Measurements from ENCODE around the gene PEX19.
A peak's percentile ranks its signal among the peaks of the same experiment; 100 is the strongest.

The PEX19 gene

GRCh38 chr1:160256396-160257046, 28.4 kb downstream of the PEX19 start:
- Histone ChIP-seq H3K27ac (ENCODE audit: low read length) (no peak overlapping the region), H3K9me3 (ENCODE audit: control insufficient read depth in 2 of 2, low read length in 2 of 2) (no peaks in the 10 kb centered on the region), H3K4me1 (ENCODE audit: control insufficient read depth, insufficient read depth, low read length) (peaks cover 8% of the 10 kb centered on the region), H3K9ac (ENCODE audit: low read length in 2 of 2) (no peak overlapping the region), H3K27me3 (ENCODE audit: control insufficient read depth in 1 of 2, insufficient read depth in 2 of 2, low read length in 2 of 2) (no peaks in the 10 kb centered on the region), H3K36me3 (ENCODE audit: control insufficient read depth in 2 of 2, insufficient read depth in 2 of 2, low read length in 2 of 2) (peaks cover 0 to 2% of the 10 kb centered on the region in 2 donors), H3K4me3 (ENCODE audit: low read length in 2 of 2) (no peak overlapping the region)

GRCh38 chr1:160255781-160256300, 29.1 kb downstream of the PEX19 start:
- no peak overlapping the region for H3K9ac ChIP-seq (ENCODE audit: low read length in 2 of 2)
- H3K4me1 ChIP-seq (ENCODE audit: control insufficient read depth, insufficient read depth, low read length) = peaks cover 6% of the 10 kb centered on the region
- no peak overlapping the region for H3K4me3 ChIP-seq (ENCODE audit: low read length in 2 of 2)
- no peaks in the 10 kb centered on the region for H3K9me3 ChIP-seq (ENCODE audit: control insufficient read depth in 2 of 2, low read length in 2 of 2)
- H3K27me3 ChIP-seq (ENCODE audit: control insufficient read depth in 1 of 2, insufficient read depth in 2 of 2, low read length in 2 of 2) = no peaks in the 10 kb centered on the region
- no peak overlapping the region for H3K27ac ChIP-seq (ENCODE audit: low read length)
- H3K36me3 ChIP-seq (ENCODE audit: control insufficient read depth in 2 of 2, insufficient read depth in 2 of 2, low read length in 2 of 2) = peaks cover 0 to 2% of the 10 kb centered on the region in 2 donors

GRCh38 chr1:160251687-160252526, 33.0 kb downstream of the PEX19 start:
- Histone ChIP-seq H3K36me3 (ENCODE audit: control insufficient read depth in 2 of 2, insufficient read depth in 2 of 2, low read length in 2 of 2) (peaks cover 0 to 2% of the 10 kb centered on the region in 2 donors), H3K4me1 (ENCODE audit: control insufficient read depth, insufficient read depth, low read length) (peaks cover 10% of the 10 kb centered on the region), H3K27me3 (ENCODE audit: control insufficient read depth in 1 of 2, insufficient read depth in 2 of 2, low read length in 2 of 2) (no peaks in the 10 kb centered on the region), H3K4me3 (ENCODE audit: low read length in 2 of 2) (peak overlapping the region in 1 of 2 donors; percentile 1), H3K27ac (ENCODE audit: low read length) (peak overlapping the region; percentile 32), H3K9me3 (ENCODE audit: control insufficient read depth in 2 of 2, low read length in 2 of 2) (no peaks in the 10 kb centered on the region), H3K9ac (ENCODE audit: low read length in 2 of 2) (no peak overlapping the region)

- H3K36me3 ChIP-seq (ENCODE audit: control insufficient read depth in 2 of 2, insufficient read depth in 2 of 2, low read length in 2 of 2) = peaks cover 0 to 2% of the 10 kb centered on the region in 2 donors
- H3K27me3 ChIP-seq (ENCODE audit: control insufficient read depth in 1 of 2, insufficient read depth in 2 of 2, low read length in 2 of 2) = no peaks in the 10 kb centered on the region
- no peak overlapping the region for H3K4me3 ChIP-seq (ENCODE audit: low read length in 2 of 2)
- H3K4me1 ChIP-seq (ENCODE audit: control insufficient read depth, insufficient read depth, low read length) = peaks cover 10% of the 10 kb centered on the region
- no peak overlapping the region for H3K9ac ChIP-seq (ENCODE audit: low read length in 2 of 2)
- no peaks in the 10 kb centered on the region for H3K9me3 ChIP-seq (ENCODE audit: control insufficient read depth in 2 of 2, low read length in 2 of 2)
- peak overlapping the region; percentile 32 for H3K27ac ChIP-seq (ENCODE audit: low read length)
These were observed 33.9 kb downstream of the PEX19 start for GRCh38 chr1:160251011-160251410.

- H3K4me1 ChIP-seq (ENCODE audit: control insufficient read depth, insufficient read depth, low read length) = peaks cover 7% of the 10 kb centered on the region
- no peaks in the 10 kb centered on the region for H3K27me3 ChIP-seq (ENCODE audit: control insufficient read depth in 1 of 2, insufficient read depth in 2 of 2, low read length in 2 of 2)
- H3K9ac ChIP-seq (ENCODE audit: low read length in 2 of 2) = no peak overlapping the region
- no peak overlapping the region for H3K4me3 ChIP-seq (ENCODE audit: low read length in 2 of 2)
- no peak overlapping the region for H3K27ac ChIP-seq (ENCODE audit: low read length)
- H3K9me3 ChIP-seq (ENCODE audit: control insufficient read depth in 2 of 2, low read length in 2 of 2) = no peaks in the 10 kb centered on the region
- peaks cover 3 to 11% of the 10 kb centered on the region in 2 donors for H3K36me3 ChIP-seq (ENCODE audit: control insufficient read depth in 2 of 2, insufficient read depth in 2 of 2, low read length in 2 of 2)
These were observed 37.9 kb downstream of the PEX19 start for GRCh38 chr1:160247053-160247452.

- H3K4me1 ChIP-seq (ENCODE audit: control insufficient read depth, insufficient read depth, low read length) = peaks cover under 1% of the 10 kb centered on the region
- H3K4me3 ChIP-seq (ENCODE audit: low read length in 2 of 2) = no peak overlapping the region
- H3K9ac ChIP-seq (ENCODE audit: low read length in 2 of 2) = no peak overlapping the region
- H3K36me3 ChIP-seq (ENCODE audit: control insufficient read depth in 2 of 2, insufficient read depth in 2 of 2, low read length in 2 of 2) = peaks cover 6 to 11% of the 10 kb centered on the region in 2 donors
- H3K27ac ChIP-seq (ENCODE audit: low read length) = no peak overlapping the region
- H3K9me3 ChIP-seq (ENCODE audit: control insufficient read depth in 2 of 2, low read length in 2 of 2) = no peaks in the 10 kb centered on the region
- H3K27me3 ChIP-seq (ENCODE audit: control insufficient read depth in 1 of 2, insufficient read depth in 2 of 2, low read length in 2 of 2) = no peaks in the 10 kb centered on the region
These were observed 39.5 kb downstream of the PEX19 start for GRCh38 chr1:160245434-160245833.

GRCh38 chr1:160244209-160244608, 40.7 kb downstream of the PEX19 start:
- H3K27me3 ChIP-seq (ENCODE audit: control insufficient read depth in 1 of 2, insufficient read depth in 2 of 2, low read length in 2 of 2) = no peaks in the 10 kb centered on the region
- no peak overlapping the region for H3K4me3 ChIP-seq (ENCODE audit: low read length in 2 of 2)
- H3K36me3 ChIP-seq (ENCODE audit: control insufficient read depth in 2 of 2, insufficient read depth in 2 of 2, low read length in 2 of 2) = peaks cover 17 to 23% of the 10 kb centered on the region in 2 donors
- H3K9me3 ChIP-seq (ENCODE audit: control insufficient read depth in 2 of 2, low read length in 2 of 2) = no peaks in the 10 kb centered on the region
- H3K9ac ChIP-seq (ENCODE audit: low read length in 2 of 2) = no peak overlapping the region
- H3K4me1 ChIP-seq (ENCODE audit: control insufficient read depth, insufficient read depth, low read length) = no peaks in the 10 kb centered on the region
- no peak overlapping the region for H3K27ac ChIP-seq (ENCODE audit: low read length)

- no peaks in the 10 kb centered on the region for H3K27me3 ChIP-seq (ENCODE audit: control insufficient read depth in 1 of 2, insufficient read depth in 2 of 2, low read length in 2 of 2)
- no peak overlapping the region for H3K27ac ChIP-seq (ENCODE audit: low read length)
- no peaks in the 10 kb centered on the region for H3K9me3 ChIP-seq (ENCODE audit: control insufficient read depth in 2 of 2, low read length in 2 of 2)
- H3K36me3 ChIP-seq (ENCODE audit: control insufficient read depth in 2 of 2, insufficient read depth in 2 of 2, low read length in 2 of 2) = peaks cover 20 to 26% of the 10 kb centered on the region in 2 donors
- H3K9ac ChIP-seq (ENCODE audit: low read length in 2 of 2) = no peak overlapping the region
- H3K4me3 ChIP-seq (ENCODE audit: low read length in 2 of 2) = no peak overlapping the region
- no peaks in the 10 kb centered on the region for H3K4me1 ChIP-seq (ENCODE audit: control insufficient read depth, insufficient read depth, low read length)
These were observed 41.2 kb downstream of the PEX19 start for GRCh38 chr1:160243767-160244166.

- H3K36me3 ChIP-seq (ENCODE audit: control insufficient read depth in 2 of 2, insufficient read depth in 2 of 2, low read length in 2 of 2) = peaks cover 43 to 55% of the 10 kb centered on the region in 2 donors
- no peaks in the 10 kb centered on the region for H3K4me1 ChIP-seq (ENCODE audit: control insufficient read depth, insufficient read depth, low read length)
- H3K9ac ChIP-seq (ENCODE audit: low read length in 2 of 2) = no peak overlapping the region
- H3K4me3 ChIP-seq (ENCODE audit: low read length in 2 of 2) = no peak overlapping the region
- H3K27me3 ChIP-seq (ENCODE audit: control insufficient read depth in 1 of 2, insufficient read depth in 2 of 2, low read length in 2 of 2) = no peaks in the 10 kb centered on the region
- no peak overlapping the region for H3K27ac ChIP-seq (ENCODE audit: low read length)
- no peaks in the 10 kb centered on the region for H3K9me3 ChIP-seq (ENCODE audit: control insufficient read depth in 2 of 2, low read length in 2 of 2)
These were observed 45.2 kb downstream of the PEX19 start for GRCh38 chr1:160239582-160240299.

GRCh38 chr1:160238408-160238807, 46.5 kb downstream of the PEX19 start:
- H3K9me3 ChIP-seq (ENCODE audit: control insufficient read depth in 2 of 2, low read length in 2 of 2) = no peaks in the 10 kb centered on the region
- H3K4me3 ChIP-seq (ENCODE audit: low read length in 2 of 2) = no peak overlapping the region
- peaks cover 40 to 56% of the 10 kb centered on the region in 2 donors for H3K36me3 ChIP-seq (ENCODE audit: control insufficient read depth in 2 of 2, insufficient read depth in 2 of 2, low read length in 2 of 2)
- no peak overlapping the region for H3K27ac ChIP-seq (ENCODE audit: low read length)
- no peaks in the 10 kb centered on the region for H3K4me1 ChIP-seq (ENCODE audit: control insufficient read depth, insufficient read depth, low read length)
- H3K27me3 ChIP-seq (ENCODE audit: control insufficient read depth in 1 of 2, insufficient read depth in 2 of 2, low read length in 2 of 2) = no peaks in the 10 kb centered on the region
- no peak overlapping the region for H3K9ac ChIP-seq (ENCODE audit: low read length in 2 of 2)
